ENCODE data around the gene DCP1B. TPM values are rescaled to one million over a fixed set of nuclear protein-coding genes. Genes with fewer than 3 reads are reported as not detected.

Gene DCP1B
- total RNA-seq, 1 donor, result 13.0 TPM

DNA sequence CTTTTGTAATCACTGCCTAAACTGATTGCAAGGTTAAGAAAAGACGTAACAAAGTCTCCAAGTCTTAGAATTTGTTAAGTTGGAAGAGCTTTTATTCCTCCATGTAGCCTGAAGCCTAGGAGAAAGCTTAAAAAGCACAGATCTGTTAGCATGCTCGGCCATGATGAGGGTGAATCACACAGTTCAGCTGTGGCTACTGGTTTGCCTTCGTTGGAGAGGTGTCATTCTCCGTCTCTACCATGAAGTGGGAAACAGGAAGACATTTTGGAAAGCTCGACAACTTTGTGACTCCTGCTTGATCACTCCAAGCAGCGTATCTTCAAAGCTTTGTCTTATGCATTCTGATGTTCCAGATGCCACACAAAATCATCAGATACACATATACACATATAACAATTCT lies 27.1 kb downstream of the DCP1B start:
- no peak overlapping the region for H3K27ac ChIP-seq (ENCODE audit: low read depth, low read length)
- no peaks in the 10 kb centered on the region for H3K27me3 ChIP-seq (ENCODE audit: insufficient read depth, low read length)
- H3K4me2 ChIP-seq (ENCODE audit: insufficient read depth, low read length), result no peak overlapping the region
- H3K4me3 ChIP-seq (ENCODE audit: insufficient read depth, low read length), result no peak overlapping the region
- no peaks in the 10 kb centered on the region for H3K36me3 ChIP-seq (ENCODE audit: insufficient read depth, low read length)
- DNase-seq (ENCODE audit: insufficient read length, low spot score, missing footprints), result no peak
- no peaks in the 10 kb centered on the region for H3K9me3 ChIP-seq (ENCODE audit: low read depth, low read length)
- H3K4me1 ChIP-seq (ENCODE audit: insufficient read depth, low read length), result peaks cover 13% of the 10 kb centered on the region
- no peak overlapping the region for H2AFZ ChIP-seq (ENCODE audit: low read length)
- TF ChIP-seq CTCF (IDR thresholded peaks at IDR 0.05; ENCODE audit: extremely low read depth, low read depth, low read length), result no peak
- no peaks in the 10 kb centered on the region for H4K20me1 ChIP-seq (ENCODE audit: insufficient read depth, low read length)
- peaks cover 2% of the 10 kb centered on the region for H3K79me2 ChIP-seq (ENCODE audit: insufficient read depth, low read length)

- H2AFZ ChIP-seq (ENCODE audit: low read length), result no peak overlapping the region
- H3K36me3 ChIP-seq (ENCODE audit: insufficient read depth, low read length), result no peaks in the 10 kb centered on the region
- TF ChIP-seq CTCF (IDR thresholded peaks at IDR 0.05; ENCODE audit: extremely low read depth, low read depth, low read length), result no peak
- no peak overlapping the region for H3K4me3 ChIP-seq (ENCODE audit: insufficient read depth, low read length)
- no peaks in the 10 kb centered on the region for H3K27me3 ChIP-seq (ENCODE audit: insufficient read depth, low read length)
- no peak overlapping the region for H3K27ac ChIP-seq (ENCODE audit: low read depth, low read length)
- peaks cover 17% of the 10 kb centered on the region for H3K4me1 ChIP-seq (ENCODE audit: insufficient read depth, low read length)
- no peak overlapping the region for H3K4me2 ChIP-seq (ENCODE audit: insufficient read depth, low read length)
- no peaks in the 10 kb centered on the region for H4K20me1 ChIP-seq (ENCODE audit: insufficient read depth, low read length)
- peaks cover 2% of the 10 kb centered on the region for H3K79me2 ChIP-seq (ENCODE audit: insufficient read depth, low read length)
- no peak for DNase-seq (ENCODE audit: insufficient read length, low spot score, missing footprints)
- H3K9me3 ChIP-seq (ENCODE audit: low read depth, low read length), result no peaks in the 10 kb centered on the region
These were observed 29.4 kb downstream of the DCP1B start for GRCh38 chr12:1974812-1975211.

GRCh38 chr12:1972856-1973317 lies 31.4 kb downstream of the DCP1B start:
- H2AFZ ChIP-seq (ENCODE audit: low read length), result peak overlapping the region; percentile 87
- peak; percentile 41 for DNase-seq (ENCODE audit: insufficient read length, low spot score, missing footprints)
- H3K27me3 ChIP-seq (ENCODE audit: insufficient read depth, low read length), result no peaks in the 10 kb centered on the region
- H3K4me1 ChIP-seq (ENCODE audit: insufficient read depth, low read length), result peaks cover 17% of the 10 kb centered on the region
- peak overlapping the region; percentile 62 for H3K4me3 ChIP-seq (ENCODE audit: insufficient read depth, low read length)
- no peaks in the 10 kb centered on the region for H4K20me1 ChIP-seq (ENCODE audit: insufficient read depth, low read length)
- no peaks in the 10 kb centered on the region for H3K9me3 ChIP-seq (ENCODE audit: low read depth, low read length)
- H3K79me2 ChIP-seq (ENCODE audit: insufficient read depth, low read length), result peaks cover 2% of the 10 kb centered on the region
- no peak for TF ChIP-seq CTCF (IDR thresholded peaks at IDR 0.05; ENCODE audit: extremely low read depth, low read depth, low read length)
- H3K27ac ChIP-seq (ENCODE audit: low read depth, low read length), result peak overlapping the region; percentile 94
- peak overlapping the region; percentile 91 for H3K4me2 ChIP-seq (ENCODE audit: insufficient read depth, low read length)
- H3K36me3 ChIP-seq (ENCODE audit: insufficient read depth, low read length), result no peaks in the 10 kb centered on the region

GRCh38 chr12:1972260-1972659 lies 32.0 kb downstream of the DCP1B start:
- no peak overlapping the region for H2AFZ ChIP-seq (ENCODE audit: low read length)
- H4K20me1 ChIP-seq (ENCODE audit: insufficient read depth, low read length), result no peaks in the 10 kb centered on the region
- no peak for DNase-seq (ENCODE audit: insufficient read length, low spot score, missing footprints)
- peak overlapping the region; percentile 94 for H3K27ac ChIP-seq (ENCODE audit: low read depth, low read length)
- no peaks in the 10 kb centered on the region for H3K9me3 ChIP-seq (ENCODE audit: low read depth, low read length)
- H3K4me1 ChIP-seq (ENCODE audit: insufficient read depth, low read length), result peaks cover 17% of the 10 kb centered on the region
- peak overlapping the region; percentile 91 for H3K4me2 ChIP-seq (ENCODE audit: insufficient read depth, low read length)
- no peaks in the 10 kb centered on the region for H3K27me3 ChIP-seq (ENCODE audit: insufficient read depth, low read length)
- peaks cover 2% of the 10 kb centered on the region for H3K79me2 ChIP-seq (ENCODE audit: insufficient read depth, low read length)
- peak overlapping the region; percentile 62 for H3K4me3 ChIP-seq (ENCODE audit: insufficient read depth, low read length)
- H3K36me3 ChIP-seq (ENCODE audit: insufficient read depth, low read length), result no peaks in the 10 kb centered on the region
- TF ChIP-seq CTCF (IDR thresholded peaks at IDR 0.05; ENCODE audit: extremely low read depth, low read depth, low read length), result no peak

All from osteoblast (primary cell).